ENCODE data around the gene CGGBP1.

DNA sequence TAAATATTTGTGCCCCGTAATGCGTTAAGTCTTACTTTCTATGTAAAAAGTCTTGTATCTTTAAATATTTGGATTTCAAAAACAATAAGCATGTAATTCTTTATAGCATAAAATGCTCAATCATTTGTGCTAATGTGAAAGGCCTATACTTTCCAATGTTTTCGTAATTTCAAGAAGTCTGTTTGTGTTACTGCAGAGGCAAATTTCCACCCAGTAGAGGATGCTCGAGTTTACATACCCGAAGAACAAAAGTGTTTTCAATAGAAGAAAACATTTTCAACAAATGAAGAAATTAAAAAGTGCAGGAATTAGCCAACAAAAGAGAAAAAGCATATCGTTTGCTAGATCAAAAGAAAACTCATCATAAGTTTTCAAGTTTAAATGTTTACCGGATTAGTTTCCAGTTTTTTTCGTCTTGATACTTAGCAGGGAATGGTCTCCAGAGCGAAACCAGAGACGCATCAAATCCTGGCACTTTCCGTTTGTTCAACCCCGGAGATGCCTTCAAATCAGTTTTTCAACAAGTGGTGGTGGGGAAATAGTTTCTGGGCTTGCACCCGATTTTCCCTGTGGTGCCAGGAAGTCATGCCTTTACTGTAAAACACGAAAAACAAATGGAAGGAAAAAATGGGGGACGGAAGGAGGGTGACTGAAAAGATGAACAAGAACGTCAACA is 1.0 kb downstream of the CGGBP1 start:
- TF ChIP-seq POLR2A (IDR thresholded peaks at IDR 0.05; ENCODE audit: low read length) (no peak), GATA1 (IDR thresholded peaks at IDR 0.05; ENCODE audit: low read depth, low read length) (no peak)

All from erythroblast (primary cell).